HEK293 (cell line): ENCODE measurements around the gene AHCTF1.
"Not testable (repeated sequence)": the region's sequence is repeated elsewhere in the genome, so short reads cannot be mapped to it uniquely, and the experiment has no call there.

Experiments used
- CTCF ChIA-PET: fragments of 350-600 bp; formaldehyde crosslinking; extraction: SDS; loops from one replicate; lab custom pipeline; 2021; ENCODE audit warnings: antibody characterized with exemption; lab: Yijun Ruan, JAX
- POLR2A ChIA-PET: fragments of 300-600 bp; formaldehyde crosslinking; extraction: SDS; loops from one replicate; lab custom pipeline; 2020; ENCODE audit warnings: antibody characterized with exemption, inconsistent platforms; lab: Yijun Ruan, JAX
- H3K27ac ChIP-seq: fragments of 200-500 bp; sonication (Bioruptor generic); 2 replicates; pipeline ENCODE4 v1.5.1; 2014; ENCODE audit warnings: low read depth, low read length, control low read depth, inconsistent platforms; ENCODE audit errors: extremely low read depth
- H3K36me3 ChIP-seq, 2 experiments: fragments of 200-500 bp in 1 of 2; sonication (Bioruptor generic) in 1 of 2; 1 replicate in 1 of 2; 2 replicates in 1 of 2; pipeline ENCODE4 v1.5.1; 2014 to 2017; ENCODE audit warnings: inconsistent platforms in 2 of 2, low read length in 2 of 2; ENCODE audit not compliant: control insufficient read depth in 2 of 2, insufficient read depth in 1 of 2
- H3K4me1 ChIP-seq: fragments of 200-500 bp; sonication (Bioruptor generic); 2 replicates; pipeline ENCODE4 v1.5.1; 2014; ENCODE audit warnings: mild to moderate bottlenecking, low read length, inconsistent platforms; ENCODE audit not compliant: control insufficient read depth, insufficient read depth
- H3K4me3 ChIP-seq: 2 replicates; pipeline ENCODE4 v1.5.1; 2011; ENCODE audit warnings: low read depth, mild to moderate bottlenecking, control low read depth, low read length, moderate library complexity
- H3K9me3 ChIP-seq: fragments of 200-500 bp; sonication (Bioruptor generic); 2 replicates; pipeline ENCODE4 v1.5.1; 2014; ENCODE audit warnings: low read depth, low read length, inconsistent platforms; ENCODE audit not compliant: control insufficient read depth, insufficient read depth
- EGR2 ChIP-seq: fragments of 450-650 bp; formaldehyde crosslinking; IDR thresholded peaks from 2 replicates; pipeline ENCODE4 v1.5.1; 2016; ENCODE audit warnings: low read depth, missing biosample characterization, missing genetic modification characterization
- SETDB1 ChIP-seq: IDR thresholded peaks from one replicate; pipeline ENCODE4 v1.6.1; 2017; ENCODE audit warnings: mild to moderate bottlenecking, low read length, moderate library complexity, mixed read lengths; ENCODE audit not compliant: insufficient read length
- ZNF10 ChIP-seq: fragments of 450-650 bp; formaldehyde crosslinking; IDR thresholded peaks from 2 replicates; pipeline ENCODE4 v1.5.1; 2017; ENCODE audit warnings: missing biosample characterization, missing genetic modification characterization
- ZNF121 ChIP-seq: fragments of 450-650 bp; formaldehyde crosslinking; IDR thresholded peaks from 2 replicates; pipeline ENCODE4 v1.5.1; 2016; ENCODE audit warnings: missing biosample characterization, missing genetic modification characterization
- ZNF19 ChIP-seq: fragments of 450-650 bp; formaldehyde crosslinking; IDR thresholded peaks from 2 replicates; pipeline ENCODE4; 2016; ENCODE audit warnings: missing biosample characterization, missing genetic modification characterization, low read depth
- ZNF274 ChIP-seq, 2 experiments: fragments of 200-500 bp in 1 of 2; fragments of 450-650 bp in 1 of 2; sonication (Bioruptor generic) in 1 of 2; formaldehyde crosslinking in 1 of 2; IDR thresholded peaks; 2 replicates each; pipeline versions ENCODE4 v1.5.1 to v1.6.1; 2014 to 2016; ENCODE audit warnings: borderline replicate concordance in 1 of 2, inconsistent platforms in 1 of 2, low read length in 1 of 2, missing biosample characterization in 1 of 2, missing genetic modification characterization in 1 of 2
- ZNF354C ChIP-seq: fragments of 450-650 bp; formaldehyde crosslinking; IDR thresholded peaks from 2 replicates; pipeline ENCODE4 v1.5.1; 2016; ENCODE audit warnings: missing biosample characterization, missing genetic modification characterization, low read depth, borderline replicate concordance
- ZNF555 ChIP-seq: fragments of 450-650 bp; formaldehyde crosslinking; conservative IDR thresholded peaks from 2 replicates; pipeline ENCODE4 v1.5.1; 2017; ENCODE audit warnings: missing biosample characterization, mild to moderate bottlenecking, missing genetic modification characterization, inconsistent platforms
- ZNF776 ChIP-seq: fragments of 450-650 bp; formaldehyde crosslinking; IDR thresholded peaks from 2 replicates; pipeline ENCODE4 v1.5.0; 2017; ENCODE audit warnings: missing biosample characterization, missing genetic modification characterization, borderline replicate concordance
- ZNF777 ChIP-seq: fragments of 450-650 bp; formaldehyde crosslinking; IDR thresholded peaks from 2 replicates; pipeline ENCODE4 v1.5.1; 2017; ENCODE audit warnings: missing biosample characterization, missing genetic modification characterization, borderline replicate concordance
- TF ChIP-seq, protein P1 (sequence below): fragments of 450-650 bp; formaldehyde crosslinking; IDR thresholded peaks from 2 replicates; pipeline ENCODE4 v1.5.1; 2017; ENCODE audit warnings: missing biosample characterization, missing genetic modification characterization
- TF ChIP-seq, protein P2 (sequence below): fragments of 450-650 bp; formaldehyde crosslinking; IDR thresholded peaks from 2 replicates; pipeline ENCODE4 v1.5.1; 2017; ENCODE audit warnings: missing biosample characterization, missing genetic modification characterization
- TF ChIP-seq, protein P3 (sequence below): fragments of 450-650 bp; formaldehyde crosslinking; IDR thresholded peaks from 2 replicates; pipeline ENCODE4 v1.5.1; 2016; ENCODE audit warnings: missing biosample characterization, missing genetic modification characterization, borderline replicate concordance

Gene AHCTF1

DNA sequence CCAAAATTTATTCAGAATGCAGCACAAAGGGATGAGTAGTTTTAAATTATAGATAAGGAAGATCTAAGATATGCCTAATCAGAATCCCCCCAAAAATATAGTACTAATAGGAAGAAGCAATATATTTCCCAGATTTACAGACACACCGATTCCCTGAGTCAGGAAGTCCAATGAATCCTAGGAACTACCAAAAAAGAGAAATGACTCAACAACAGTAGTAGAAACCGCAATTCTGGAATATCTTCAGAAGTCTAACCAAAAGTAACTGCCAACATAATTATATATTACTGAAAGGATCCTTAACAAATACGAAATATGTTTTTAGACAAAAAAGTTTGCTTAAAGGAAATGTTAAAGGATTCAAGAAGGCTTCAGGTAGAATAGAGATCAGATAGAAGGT is 10.3 kb downstream of the AHCTF1 start:
- Histone ChIP-seq H3K9me3 (no peaks in the 10 kb centered on the region), H3K27ac (no peak overlapping the region), H3K36me3 (peaks cover 0 to 12% of the 10 kb centered on the region in 2 experiments; a peak in 1 of 3 replicates), H3K4me3 (no peak overlapping the region), H3K4me1 (no peaks in the 10 kb centered on the region)
- TF ChIP-seq ZNF121, result no peak
- TF ChIP-seq, protein P1, sequence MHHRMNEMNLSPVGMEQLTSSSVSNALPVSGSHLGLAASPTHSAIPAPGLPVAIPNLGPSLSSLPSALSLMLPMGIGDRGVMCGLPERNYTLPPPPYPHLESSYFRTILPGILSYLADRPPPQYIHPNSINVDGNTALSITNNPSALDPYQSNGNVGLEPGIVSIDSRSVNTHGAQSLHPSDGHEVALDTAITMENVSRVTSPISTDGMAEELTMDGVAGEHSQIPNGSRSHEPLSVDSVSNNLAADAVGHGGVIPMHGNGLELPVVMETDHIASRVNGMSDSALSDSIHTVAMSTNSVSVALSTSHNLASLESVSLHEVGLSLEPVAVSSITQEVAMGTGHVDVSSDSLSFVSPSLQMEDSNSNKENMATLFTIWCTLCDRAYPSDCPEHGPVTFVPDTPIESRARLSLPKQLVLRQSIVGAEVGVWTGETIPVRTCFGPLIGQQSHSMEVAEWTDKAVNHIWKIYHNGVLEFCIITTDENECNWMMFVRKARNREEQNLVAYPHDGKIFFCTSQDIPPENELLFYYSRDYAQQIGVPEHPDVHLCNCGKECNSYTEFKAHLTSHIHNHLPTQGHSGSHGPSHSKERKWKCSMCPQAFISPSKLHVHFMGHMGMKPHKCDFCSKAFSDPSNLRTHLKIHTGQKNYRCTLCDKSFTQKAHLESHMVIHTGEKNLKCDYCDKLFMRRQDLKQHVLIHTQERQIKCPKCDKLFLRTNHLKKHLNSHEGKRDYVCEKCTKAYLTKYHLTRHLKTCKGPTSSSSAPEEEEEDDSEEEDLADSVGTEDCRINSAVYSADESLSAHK, result no peak
- CTCF ChIA-PET, result no interaction called here
- POLR2A ChIA-PET, result no interaction called here

DNA sequence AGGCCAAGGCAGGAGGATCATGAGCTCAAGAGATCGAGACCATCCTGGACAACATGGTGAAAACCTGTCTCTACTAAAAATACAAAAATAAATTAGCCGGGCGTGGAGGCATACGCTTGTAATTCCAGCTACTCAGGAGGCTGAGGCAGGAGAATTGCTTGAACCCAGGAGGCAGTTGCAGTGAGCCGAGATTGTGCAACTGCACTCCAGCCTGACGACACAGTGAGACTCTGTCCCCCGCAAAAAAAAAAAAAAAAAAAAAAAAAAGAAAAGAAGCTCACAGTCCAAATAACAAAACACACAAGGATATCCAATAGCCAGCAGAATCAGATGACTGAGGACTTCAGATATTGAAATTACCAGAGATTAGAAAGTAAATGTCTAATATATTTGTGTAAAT is 11.8 kb downstream of the AHCTF1 start:
- H3K9me3 ChIP-seq, result no peaks in the 10 kb centered on the region
- TF ChIP-seq, protein P2, sequence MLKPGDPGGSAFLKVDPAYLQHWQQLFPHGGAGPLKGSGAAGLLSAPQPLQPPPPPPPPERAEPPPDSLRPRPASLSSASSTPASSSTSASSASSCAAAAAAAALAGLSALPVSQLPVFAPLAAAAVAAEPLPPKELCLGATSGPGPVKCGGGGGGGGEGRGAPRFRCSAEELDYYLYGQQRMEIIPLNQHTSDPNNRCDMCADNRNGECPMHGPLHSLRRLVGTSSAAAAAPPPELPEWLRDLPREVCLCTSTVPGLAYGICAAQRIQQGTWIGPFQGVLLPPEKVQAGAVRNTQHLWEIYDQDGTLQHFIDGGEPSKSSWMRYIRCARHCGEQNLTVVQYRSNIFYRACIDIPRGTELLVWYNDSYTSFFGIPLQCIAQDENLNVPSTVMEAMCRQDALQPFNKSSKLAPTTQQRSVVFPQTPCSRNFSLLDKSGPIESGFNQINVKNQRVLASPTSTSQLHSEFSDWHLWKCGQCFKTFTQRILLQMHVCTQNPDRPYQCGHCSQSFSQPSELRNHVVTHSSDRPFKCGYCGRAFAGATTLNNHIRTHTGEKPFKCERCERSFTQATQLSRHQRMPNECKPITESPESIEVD, result no peak
- TF ChIP-seq, protein P3, sequence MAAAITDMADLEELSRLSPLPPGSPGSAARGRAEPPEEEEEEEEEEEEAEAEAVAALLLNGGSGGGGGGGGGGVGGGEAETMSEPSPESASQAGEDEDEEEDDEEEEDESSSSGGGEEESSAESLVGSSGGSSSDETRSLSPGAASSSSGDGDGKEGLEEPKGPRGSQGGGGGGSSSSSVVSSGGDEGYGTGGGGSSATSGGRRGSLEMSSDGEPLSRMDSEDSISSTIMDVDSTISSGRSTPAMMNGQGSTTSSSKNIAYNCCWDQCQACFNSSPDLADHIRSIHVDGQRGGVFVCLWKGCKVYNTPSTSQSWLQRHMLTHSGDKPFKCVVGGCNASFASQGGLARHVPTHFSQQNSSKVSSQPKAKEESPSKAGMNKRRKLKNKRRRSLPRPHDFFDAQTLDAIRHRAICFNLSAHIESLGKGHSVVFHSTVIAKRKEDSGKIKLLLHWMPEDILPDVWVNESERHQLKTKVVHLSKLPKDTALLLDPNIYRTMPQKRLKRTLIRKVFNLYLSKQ (tag by site-specific recombination), result no peak
- no peak for TF ChIP-seq ZNF19
- TF ChIP-seq ZNF354C (tag by site-specific recombination), result no peak
- TF ChIP-seq ZNF274 (IDR thresholded peaks at IDR 0.05; ENCODE audit: low read length), result no peak
- no peak for TF ChIP-seq ZNF274 (tag by site-specific recombination; IDR thresholded peaks at IDR 0.05; ENCODE audit: borderline replicate concordance)
- no peak for TF ChIP-seq ZNF555 (tag by site-specific recombination)
- no peak for TF ChIP-seq SETDB1
- no peak for TF ChIP-seq ZNF10 (tag by site-specific recombination)
- TF ChIP-seq ZNF777 (tag by site-specific recombination), result no peak
- TF ChIP-seq EGR2 (tag by site-specific recombination), result no peak
- TF ChIP-seq ZNF776 (tag by site-specific recombination), result no peak
- H3K27ac ChIP-seq, result no peak overlapping the region
- H3K4me3 ChIP-seq, result no peak overlapping the region
- ChIA-PET POLR2A (no interaction called here), CTCF (no interaction called here)
- H3K36me3 ChIP-seq, result peaks cover 0 to 25% of the 10 kb centered on the region in 2 experiments; a peak in 1 of 3 replicates
- no peaks in the 10 kb centered on the region for H3K4me1 ChIP-seq

DNA sequence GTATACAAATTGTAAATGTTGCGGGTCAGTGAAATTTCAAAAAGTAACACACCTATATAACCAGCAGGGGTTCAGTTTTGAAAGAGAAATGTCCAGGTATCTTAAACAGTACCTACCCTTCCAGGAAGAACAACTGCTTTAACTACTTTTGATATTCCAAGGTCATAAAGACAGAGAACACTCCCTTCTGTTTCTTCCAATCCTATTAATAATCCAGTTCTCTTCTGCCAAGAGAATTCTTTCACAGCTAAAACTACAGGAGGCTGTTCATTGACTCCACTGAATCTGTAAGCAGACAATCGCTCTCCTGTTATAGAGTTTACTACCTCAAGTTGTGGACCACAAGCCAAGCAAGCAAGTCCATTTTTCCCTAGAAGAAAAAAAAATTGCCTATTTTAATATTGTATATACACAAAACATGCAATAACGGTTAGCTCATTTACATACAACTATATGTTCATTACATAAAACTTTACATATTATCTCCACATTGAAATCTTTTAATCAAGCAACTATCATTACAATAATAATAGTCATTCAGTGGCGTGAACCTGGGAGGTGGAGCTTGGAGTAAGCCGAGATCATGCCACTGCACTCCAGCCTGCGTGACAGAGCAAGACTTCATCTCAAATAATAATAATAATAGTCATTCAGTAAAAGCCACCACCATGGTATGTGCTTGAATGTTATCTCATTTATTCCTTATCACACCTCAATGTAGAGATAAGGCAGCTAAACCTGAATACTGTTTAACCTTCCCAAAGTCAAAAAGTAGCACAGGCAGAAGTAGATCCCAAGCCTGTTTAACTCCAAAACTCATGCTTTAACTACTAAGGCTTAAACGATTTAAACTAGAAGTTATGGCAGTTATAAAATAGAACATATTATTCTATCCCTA is 15.5 kb downstream of the AHCTF1 start:
- POLR2A ChIA-PET, H3K4me1 ChIP-seq, CTCF ChIA-PET: not testable (repeated sequence)

More for the DNA sequence above, 15.5 kb downstream of the AHCTF1 start:
- H3K9me3 ChIP-seq, H3K27ac ChIP-seq, H3K4me3 ChIP-seq: not testable (repeated sequence)
- peaks cover 0 to 54% of the 10 kb centered on the region in 2 experiments; a peak in 2 of 3 replicates for H3K36me3 ChIP-seq
